Measurements from ENCODE around the gene GGA3. TPM values are rescaled to one million over a fixed set of nuclear protein-coding genes. Genes with fewer than 3 reads are reported as not detected.
A peak's percentile ranks its signal among the peaks of the same experiment; 100 is the strongest.
"Not testable (repeated sequence)": the region's sequence is repeated elsewhere in the genome, so short reads cannot be mapped to it uniquely, and the experiment has no call there.

Gene GGA3
- polyA plus RNA-seq, 1 donor (not counting 4 experiments of a cell fraction or from before 2014, with no cell fraction given): 25.2 TPM

GRCh38 chr17:75208161-75208560 lies 53.2 kb downstream of the GGA3 start:
- Histone ChIP-seq H3K9me1 (ENCODE audit: control insufficient read depth, extremely low read depth, insufficient read depth, low read length) (no peaks in the 10 kb centered on the region), H3K4me3 (ENCODE audit: control insufficient read depth in 2 of 3, extremely low read depth in 1 of 3, insufficient read depth in 2 of 3, low read depth in 1 of 3, low read length in 3 of 3) (no peak overlapping the region), H3K4me2 (ENCODE audit: control insufficient read depth, extremely low read depth, insufficient read depth, low read depth, low read length) (no peak overlapping the region), H3K27ac (ENCODE audit: control insufficient read depth, insufficient read depth, low read length) (no peak overlapping the region), H3K36me3 (ENCODE audit: control insufficient read depth in 2 of 2, extremely low read depth in 1 of 2, insufficient read depth in 2 of 2, low read length in 2 of 2) (peaks cover 14 to 22% of the 10 kb centered on the region in 2 experiments), H3K9me3 (ENCODE audit: control insufficient read depth, low read depth, low read length) (no peaks in the 10 kb centered on the region), H3K27me3 (ENCODE audit: control insufficient read depth, extremely low read depth, insufficient read depth, low read length) (no peaks in the 10 kb centered on the region), H3K79me2 (ENCODE audit: control insufficient read depth, insufficient read depth, low read length) (peaks cover 45% of the 10 kb centered on the region), H3K9ac (ENCODE audit: control insufficient read depth, extremely low read depth, insufficient read depth, low read length) (no peak overlapping the region), H3K4me1 (ENCODE audit: control insufficient read depth, extremely low read depth, insufficient read depth, low read length) (peaks cover 3% of the 10 kb centered on the region), H2AFZ (ENCODE audit: control insufficient read depth, low read length) (no peak overlapping the region), H4K20me1 (ENCODE audit: control insufficient read depth, extremely low read depth, insufficient read depth, low read length) (no peaks in the 10 kb centered on the region)
- TF ChIP-seq EZH2 (IDR thresholded peaks at IDR 0.05; ENCODE audit: low read length): no peak
- TF ChIP-seq CTCF (optimal IDR thresholded peaks at IDR 0.05 in 1 of 3, IDR thresholded peaks at IDR 0.05 in 1 of 3, conservative IDR thresholded peaks at IDR 0.05 in 1 of 3; ENCODE audit: extremely low read depth in 1 of 3, insufficient read depth in 2 of 3, low read length in 3 of 3): no peak
- DNase-seq (ENCODE audit: low read depth, low spot score) (no peak), FAIRE-seq (no peak)
- dilution Hi-C loops (cut with MboI; ENCODE audit: extremely low pct_ligation_motif_present, low sequenced_read_pairs): no loop called here

- dilution Hi-C loops (cut with MboI; ENCODE audit: extremely low pct_ligation_motif_present, low sequenced_read_pairs): no loop called here
Measured at GRCh38 chr17:75207760-75208159, 53.6 kb downstream of the GGA3 start.

GRCh38 chr17:75207050-75207407 lies 54.4 kb downstream of the GGA3 start:
- Histone ChIP-seq H3K36me3 (ENCODE audit: control insufficient read depth in 2 of 2, extremely low read depth in 1 of 2, insufficient read depth in 2 of 2, low read length in 2 of 2) (peaks cover 5 to 19% of the 10 kb centered on the region in 2 experiments), H3K79me2 (ENCODE audit: control insufficient read depth, insufficient read depth, low read length) (peaks cover 45% of the 10 kb centered on the region), H3K4me2 (ENCODE audit: control insufficient read depth, extremely low read depth, insufficient read depth, low read depth, low read length) (peak overlapping the region; percentile 99), H3K4me3 (ENCODE audit: control insufficient read depth in 2 of 3, extremely low read depth in 1 of 3, insufficient read depth in 2 of 3, low read depth in 1 of 3, low read length in 3 of 3) (peak overlapping the region in 2 of 3 experiments; percentile 26 to 100)
- H4K20me1 ChIP-seq (ENCODE audit: control insufficient read depth, extremely low read depth, insufficient read depth, low read length); H2AFZ ChIP-seq (ENCODE audit: control insufficient read depth, low read length); H3K9ac ChIP-seq (ENCODE audit: control insufficient read depth, extremely low read depth, insufficient read depth, low read length); FAIRE-seq; H3K4me1 ChIP-seq (ENCODE audit: control insufficient read depth, extremely low read depth, insufficient read depth, low read length); H3K9me3 ChIP-seq (ENCODE audit: control insufficient read depth, low read depth, low read length); H3K27ac ChIP-seq (ENCODE audit: control insufficient read depth, insufficient read depth, low read length); dilution Hi-C loops (cut with MboI; ENCODE audit: extremely low pct_ligation_motif_present, low sequenced_read_pairs); H3K27me3 ChIP-seq (ENCODE audit: control insufficient read depth, extremely low read depth, insufficient read depth, low read length); H3K9me1 ChIP-seq (ENCODE audit: control insufficient read depth, extremely low read depth, insufficient read depth, low read length); DNase-seq (ENCODE audit: low read depth, low spot score): not testable (repeated sequence)

More at GRCh38 chr17:75207760-75208159, 53.6 kb downstream of the GGA3 start:
- DNase-seq (ENCODE audit: low read depth, low spot score) (no peak), FAIRE-seq (no peak)
- no peak overlapping the region for H3K4me2 ChIP-seq (ENCODE audit: control insufficient read depth, extremely low read depth, insufficient read depth, low read depth, low read length)
- H3K36me3 ChIP-seq (ENCODE audit: control insufficient read depth in 2 of 2, extremely low read depth in 1 of 2, insufficient read depth in 2 of 2, low read length in 2 of 2): peaks cover 10 to 19% of the 10 kb centered on the region in 2 experiments
- no peak overlapping the region for H2AFZ ChIP-seq (ENCODE audit: control insufficient read depth, low read length)
- H3K79me2 ChIP-seq (ENCODE audit: control insufficient read depth, insufficient read depth, low read length): peaks cover 45% of the 10 kb centered on the region
- TF ChIP-seq EZH2 (IDR thresholded peaks at IDR 0.05; ENCODE audit: low read length): no peak
- no peak for TF ChIP-seq CTCF (optimal IDR thresholded peaks at IDR 0.05 in 1 of 3, IDR thresholded peaks at IDR 0.05 in 1 of 3, conservative IDR thresholded peaks at IDR 0.05 in 1 of 3; ENCODE audit: extremely low read depth in 1 of 3, insufficient read depth in 2 of 3, low read length in 3 of 3)
- H3K9me1 ChIP-seq (ENCODE audit: control insufficient read depth, extremely low read depth, insufficient read depth, low read length): no peaks in the 10 kb centered on the region
- peaks cover 3% of the 10 kb centered on the region for H3K4me1 ChIP-seq (ENCODE audit: control insufficient read depth, extremely low read depth, insufficient read depth, low read length)
- no peaks in the 10 kb centered on the region for H3K9me3 ChIP-seq (ENCODE audit: control insufficient read depth, low read depth, low read length)
- no peaks in the 10 kb centered on the region for H4K20me1 ChIP-seq (ENCODE audit: control insufficient read depth, extremely low read depth, insufficient read depth, low read length)
- no peak overlapping the region for H3K27ac ChIP-seq (ENCODE audit: control insufficient read depth, insufficient read depth, low read length)
- no peak overlapping the region for H3K9ac ChIP-seq (ENCODE audit: control insufficient read depth, extremely low read depth, insufficient read depth, low read length)
- no peak overlapping the region for H3K4me3 ChIP-seq (ENCODE audit: control insufficient read depth in 2 of 3, extremely low read depth in 1 of 3, insufficient read depth in 2 of 3, low read depth in 1 of 3, low read length in 3 of 3)
- H3K27me3 ChIP-seq (ENCODE audit: control insufficient read depth, extremely low read depth, insufficient read depth, low read length): no peaks in the 10 kb centered on the region
